ENCODE measurements around the gene DGCR2. TPM values are rescaled to one million over a fixed set of nuclear protein-coding genes. Genes with fewer than 3 reads are reported as not detected.

The DGCR2 gene
- polyA plus RNA-seq, 1 donor (not counting 4 experiments of a cell fraction or from before 2014, with no cell fraction given) = 23.2 TPM

- Histone ChIP-seq H3K27ac (ENCODE audit: control insufficient read depth, insufficient read depth, low read length) (no peak overlapping the region), H2AFZ (ENCODE audit: control insufficient read depth, low read length) (no peak overlapping the region), H3K9me3 (ENCODE audit: control insufficient read depth, low read depth, low read length) (no peaks in the 10 kb centered on the region), H3K9me1 (ENCODE audit: control insufficient read depth, extremely low read depth, insufficient read depth, low read length) (no peaks in the 10 kb centered on the region), H3K4me3 (ENCODE audit: control insufficient read depth in 2 of 3, extremely low read depth in 1 of 3, insufficient read depth in 2 of 3, low read depth in 1 of 3, low read length in 3 of 3) (no peak overlapping the region), H3K4me2 (ENCODE audit: control insufficient read depth, extremely low read depth, insufficient read depth, low read depth, low read length) (no peak overlapping the region), H3K36me3 (ENCODE audit: control insufficient read depth in 2 of 2, extremely low read depth in 1 of 2, insufficient read depth in 2 of 2, low read length in 2 of 2) (peaks cover 32 to 51% of the 10 kb centered on the region in 2 experiments), H3K9ac (ENCODE audit: control insufficient read depth, extremely low read depth, insufficient read depth, low read length) (no peak overlapping the region), H3K27me3 (ENCODE audit: control insufficient read depth, extremely low read depth, insufficient read depth, low read length) (no peaks in the 10 kb centered on the region), H4K20me1 (ENCODE audit: control insufficient read depth, extremely low read depth, insufficient read depth, low read length) (peaks cover 4% of the 10 kb centered on the region), H3K79me2 (ENCODE audit: control insufficient read depth, insufficient read depth, low read length) (no peaks in the 10 kb centered on the region), H3K4me1 (ENCODE audit: control insufficient read depth, extremely low read depth, insufficient read depth, low read length) (no peaks in the 10 kb centered on the region)
- FAIRE-seq (no peak), DNase-seq (ENCODE audit: low read depth, low spot score) (no peak)
- TF ChIP-seq EZH2 (IDR thresholded peaks at IDR 0.05; ENCODE audit: low read length) = no peak
- TF ChIP-seq, protein P1, sequence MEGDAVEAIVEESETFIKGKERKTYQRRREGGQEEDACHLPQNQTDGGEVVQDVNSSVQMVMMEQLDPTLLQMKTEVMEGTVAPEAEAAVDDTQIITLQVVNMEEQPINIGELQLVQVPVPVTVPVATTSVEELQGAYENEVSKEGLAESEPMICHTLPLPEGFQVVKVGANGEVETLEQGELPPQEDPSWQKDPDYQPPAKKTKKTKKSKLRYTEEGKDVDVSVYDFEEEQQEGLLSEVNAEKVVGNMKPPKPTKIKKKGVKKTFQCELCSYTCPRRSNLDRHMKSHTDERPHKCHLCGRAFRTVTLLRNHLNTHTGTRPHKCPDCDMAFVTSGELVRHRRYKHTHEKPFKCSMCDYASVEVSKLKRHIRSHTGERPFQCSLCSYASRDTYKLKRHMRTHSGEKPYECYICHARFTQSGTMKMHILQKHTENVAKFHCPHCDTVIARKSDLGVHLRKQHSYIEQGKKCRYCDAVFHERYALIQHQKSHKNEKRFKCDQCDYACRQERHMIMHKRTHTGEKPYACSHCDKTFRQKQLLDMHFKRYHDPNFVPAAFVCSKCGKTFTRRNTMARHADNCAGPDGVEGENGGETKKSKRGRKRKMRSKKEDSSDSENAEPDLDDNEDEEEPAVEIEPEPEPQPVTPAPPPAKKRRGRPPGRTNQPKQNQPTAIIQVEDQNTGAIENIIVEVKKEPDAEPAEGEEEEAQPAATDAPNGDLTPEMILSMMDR (optimal IDR thresholded peaks at IDR 0.05 in 1 of 3, IDR thresholded peaks at IDR 0.05 in 1 of 3, conservative IDR thresholded peaks at IDR 0.05 in 1 of 3; ENCODE audit: extremely low read depth in 1 of 3, insufficient read depth in 2 of 3, low read length in 3 of 3) = no peak
- dilution Hi-C loops (cut with MboI; ENCODE audit: extremely low pct_ligation_motif_present, low sequenced_read_pairs) = no loop called here
Measured at GRCh38 chr22:19045094-19045493, 77.1 kb downstream of the DGCR2 start.

DNA sequence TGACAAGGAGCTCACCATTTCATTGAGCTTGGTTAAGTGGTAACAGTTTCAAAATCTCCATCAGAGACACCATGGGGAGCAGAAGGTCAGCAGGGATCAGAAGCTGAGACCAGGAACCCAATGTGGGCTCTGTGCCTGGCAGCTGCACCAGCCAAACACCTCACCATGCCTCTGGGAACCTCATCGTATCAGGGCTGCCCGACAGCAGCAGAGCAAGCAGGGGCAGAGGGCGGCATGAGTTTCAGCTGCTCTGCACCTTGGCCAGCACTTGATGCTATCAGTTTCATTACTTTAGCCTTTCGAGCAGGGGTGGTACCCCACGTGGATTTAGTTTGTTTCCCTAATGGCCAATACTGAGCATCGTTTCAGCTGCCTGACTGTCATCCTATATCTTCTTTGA is 77.8 kb downstream of the DGCR2 start:
- Histone ChIP-seq H3K36me3 (ENCODE audit: control insufficient read depth in 2 of 2, extremely low read depth in 1 of 2, insufficient read depth in 2 of 2, low read length in 2 of 2) (peaks cover 31 to 54% of the 10 kb centered on the region in 2 experiments), H3K4me2 (ENCODE audit: control insufficient read depth, extremely low read depth, insufficient read depth, low read depth, low read length) (no peak overlapping the region), H3K9me3 (ENCODE audit: control insufficient read depth, low read depth, low read length) (no peaks in the 10 kb centered on the region), H2AFZ (ENCODE audit: control insufficient read depth, low read length) (no peak overlapping the region), H3K27ac (ENCODE audit: control insufficient read depth, insufficient read depth, low read length) (no peak overlapping the region), H3K4me3 (ENCODE audit: control insufficient read depth in 2 of 3, extremely low read depth in 1 of 3, insufficient read depth in 2 of 3, low read depth in 1 of 3, low read length in 3 of 3) (no peak overlapping the region), H3K9me1 (ENCODE audit: control insufficient read depth, extremely low read depth, insufficient read depth, low read length) (no peaks in the 10 kb centered on the region), H3K4me1 (ENCODE audit: control insufficient read depth, extremely low read depth, insufficient read depth, low read length) (no peaks in the 10 kb centered on the region), H3K79me2 (ENCODE audit: control insufficient read depth, insufficient read depth, low read length) (no peaks in the 10 kb centered on the region), H3K27me3 (ENCODE audit: control insufficient read depth, extremely low read depth, insufficient read depth, low read length) (no peaks in the 10 kb centered on the region), H4K20me1 (ENCODE audit: control insufficient read depth, extremely low read depth, insufficient read depth, low read length) (peaks cover 4% of the 10 kb centered on the region), H3K9ac (ENCODE audit: control insufficient read depth, extremely low read depth, insufficient read depth, low read length) (no peak overlapping the region)
- DNase-seq (ENCODE audit: low read depth, low spot score) (no peak), FAIRE-seq (no peak)
- dilution Hi-C loops (cut with MboI; ENCODE audit: extremely low pct_ligation_motif_present, low sequenced_read_pairs) = no loop called here
- no peak for TF ChIP-seq EZH2 (IDR thresholded peaks at IDR 0.05; ENCODE audit: low read length)
- TF ChIP-seq, protein P1 (optimal IDR thresholded peaks at IDR 0.05 in 1 of 3, IDR thresholded peaks at IDR 0.05 in 1 of 3, conservative IDR thresholded peaks at IDR 0.05 in 1 of 3; ENCODE audit: extremely low read depth in 1 of 3, insufficient read depth in 2 of 3, low read length in 3 of 3) = no peak
